Osteoblast (primary cell): ENCODE measurements around the gene MUS81. TPM values are rescaled to one million over a fixed set of nuclear protein-coding genes. Genes with fewer than 3 reads are reported as not detected.
"Not testable (repeated sequence)": the region's sequence is repeated elsewhere in the genome, so short reads cannot be mapped to it uniquely, and the experiment has no call there.

ENCODE experiments used
- DNase-seq: peaks from one replicate; pipeline ENCODE4 v3.0.0; 2011; ENCODE audit warnings: low spot score, mixed read lengths; ENCODE audit not compliant: insufficient read length; ENCODE audit errors: missing footprints
- H2AFZ ChIP-seq: 2 replicates; pipeline ENCODE4 v1.6.0; 2011; ENCODE audit warnings: mild to moderate bottlenecking, low read length
- H3K27ac ChIP-seq: 2 replicates; pipeline ENCODE4 v1.5.1; 2011; ENCODE audit warnings: mild to moderate bottlenecking, low read depth, low read length, moderate library complexity
- H3K27me3 ChIP-seq: 2 replicates; pipeline ENCODE4 v1.6.0; 2012; ENCODE audit warnings: mild to moderate bottlenecking, control low read depth, inconsistent platforms, low read length, moderate library complexity; ENCODE audit not compliant: insufficient read depth
- H3K36me3 ChIP-seq: 2 replicates; pipeline ENCODE4 v1.5.1; 2011; ENCODE audit warnings: mild to moderate bottlenecking, low read length, control low read depth, moderate library complexity; ENCODE audit not compliant: insufficient read depth
- H3K4me1 ChIP-seq: 2 replicates; pipeline ENCODE4 v1.5.1; 2011; ENCODE audit warnings: mild to moderate bottlenecking, low read length, control low read depth, moderate library complexity; ENCODE audit not compliant: insufficient read depth
- H3K4me2 ChIP-seq: 2 replicates; pipeline ENCODE4 v1.6.0; 2011; ENCODE audit warnings: mild to moderate bottlenecking, low read length; ENCODE audit not compliant: insufficient read depth
- H3K4me3 ChIP-seq: fragments of 200-600 bp; sonication (generic); 3 replicates; pipeline ENCODE4 v1.5.1; 2012; ENCODE audit warnings: mild to moderate bottlenecking, low read length, inconsistent platforms; ENCODE audit not compliant: insufficient read depth
- H3K79me2 ChIP-seq: 2 replicates; pipeline ENCODE4 v1.6.0; 2012; ENCODE audit warnings: mild to moderate bottlenecking, low read length, control low read depth, inconsistent platforms; ENCODE audit not compliant: insufficient read depth
- H3K9me3 ChIP-seq: 2 replicates; pipeline ENCODE4 v1.5.1; 2011; ENCODE audit warnings: low read depth, low read length, control low read depth
- H4K20me1 ChIP-seq: 2 replicates; pipeline ENCODE4 v1.6.0; 2012; ENCODE audit warnings: mild to moderate bottlenecking, low read length, control low read depth; ENCODE audit not compliant: insufficient read depth
- CTCF ChIP-seq: IDR thresholded peaks from 2 replicates; pipeline ENCODE4 v1.5.1; 2011; ENCODE audit warnings: mild to moderate bottlenecking, low read depth, low read length, moderate library complexity; ENCODE audit errors: extremely low read depth
- total RNA-seq: library from RNA; depleted of rRNA; stranded (reverse); fragments of >200 nt; gene quantifications from 2 replicates; pipeline ENCODE4 v1.2.3, GENCODE V29; 2012

Gene MUS81
- total RNA-seq, 1 donor: 53.6 TPM

- Histone ChIP-seq H2AFZ (no peak overlapping the region), H3K36me3 (no peaks in the 10 kb centered on the region), H3K9me3 (no peaks in the 10 kb centered on the region), H3K4me2 (no peak overlapping the region), H3K79me2 (no peaks in the 10 kb centered on the region), H3K27ac (no peak overlapping the region), H3K4me3 (no peak overlapping the region), H3K27me3 (no peaks in the 10 kb centered on the region), H3K4me1 (no peaks in the 10 kb centered on the region), H4K20me1 (no peaks in the 10 kb centered on the region)
- TF ChIP-seq CTCF: no peak
- no peak for DNase-seq
Observed at GRCh38 chr11:65843811-65844210, 16.4 kb upstream of the MUS81 start.

GRCh38 chr11:65844231-65844872 lies 15.9 kb upstream of the MUS81 start:
- Histone ChIP-seq H3K4me3 (no peak overlapping the region), H3K9me3 (no peaks in the 10 kb centered on the region), H3K36me3 (no peaks in the 10 kb centered on the region), H3K27ac (no peak overlapping the region), H3K79me2 (no peaks in the 10 kb centered on the region), H2AFZ (no peak overlapping the region), H3K4me2 (no peak overlapping the region), H3K27me3 (no peaks in the 10 kb centered on the region), H4K20me1 (no peaks in the 10 kb centered on the region), H3K4me1 (no peaks in the 10 kb centered on the region)
- TF ChIP-seq CTCF: no peak
- no peak for DNase-seq

- no peak for TF ChIP-seq CTCF
- Histone ChIP-seq H2AFZ (no peak overlapping the region), H3K9me3 (no peaks in the 10 kb centered on the region), H3K79me2 (no peaks in the 10 kb centered on the region), H3K4me1 (no peaks in the 10 kb centered on the region), H4K20me1 (peaks cover 4% of the 10 kb centered on the region), H3K27me3 (no peaks in the 10 kb centered on the region), H3K36me3 (peaks cover 17% of the 10 kb centered on the region), H3K27ac (no peak overlapping the region), H3K4me3 (no peak overlapping the region), H3K4me2 (no peak overlapping the region)
- DNase-seq: no peak
Observed at GRCh38 chr11:65847746-65848145, 12.5 kb upstream of the MUS81 start.

GRCh38 chr11:65848693-65849092 lies 11.5 kb upstream of the MUS81 start:
- not testable (repeated sequence) for H3K4me3 ChIP-seq, DNase-seq, H3K27ac ChIP-seq, H3K27me3 ChIP-seq, H3K9me3 ChIP-seq, H3K4me2 ChIP-seq, H3K79me2 ChIP-seq, H2AFZ ChIP-seq, H3K4me1 ChIP-seq
- peaks cover 27% of the 10 kb centered on the region for H3K36me3 ChIP-seq
- H4K20me1 ChIP-seq: peaks cover 13% of the 10 kb centered on the region
